GOT3 (cell line): ENCODE results near the gene NCAPD2.
"Not testable (repeated sequence)": the region's sequence is repeated elsewhere in the genome, so short reads cannot be mapped to it uniquely, and the experiment has no call there.

Source experiments
- DNase-seq: peaks from one replicate; lab custom pipeline; 2025; ENCODE audit warnings: mixed read lengths; lab: John Stamatoyannopoulos, UW

Gene NCAPD2

DNA sequence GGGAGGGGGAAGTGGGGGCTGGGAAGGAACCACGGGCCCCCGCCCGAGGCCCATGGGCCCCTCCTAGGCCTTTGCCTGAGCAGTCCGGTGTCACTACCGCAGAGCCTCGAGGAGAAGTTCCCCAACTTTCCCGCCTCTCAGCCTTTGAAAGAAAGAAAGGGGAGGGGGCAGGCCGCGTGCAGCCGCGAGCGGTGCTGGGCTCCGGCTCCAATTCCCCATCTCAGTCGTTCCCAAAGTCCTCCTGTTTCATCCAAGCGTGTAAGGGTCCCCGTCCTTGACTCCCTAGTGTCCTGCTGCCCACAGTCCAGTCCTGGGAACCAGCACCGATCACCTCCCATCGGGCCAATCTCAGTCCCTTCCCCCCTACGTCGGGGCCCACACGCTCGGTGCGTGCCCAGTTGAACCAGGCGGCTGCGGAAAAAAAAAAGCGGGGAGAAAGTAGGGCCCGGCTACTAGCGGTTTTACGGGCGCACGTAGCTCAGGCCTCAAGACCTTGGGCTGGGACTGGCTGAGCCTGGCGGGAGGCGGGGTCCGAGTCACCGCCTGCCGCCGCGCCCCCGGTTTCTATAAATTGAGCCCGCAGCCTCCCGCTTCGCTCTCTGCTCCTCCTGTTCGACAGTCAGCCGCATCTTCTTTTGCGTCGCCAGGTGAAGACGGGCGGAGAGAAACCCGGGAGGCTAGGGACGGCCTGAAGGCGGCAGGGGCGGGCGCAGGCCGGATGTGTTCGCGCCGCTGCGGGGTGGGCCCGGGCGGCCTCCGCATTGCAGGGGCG lies 40.2 kb downstream of the NCAPD2 start, which contains the start of gene GAPDH:
TSS of gene GAPDH (plus strand) at position 595 of the 772 bp plus-strand sequence. CDS start 316 bp downstream, outside the sequence.
- peak; percentile 94 for DNase-seq

GRCh38 chr12:6534695-6534944 lies 40.7 kb downstream of the NCAPD2 start:
- no peak for DNase-seq

GRCh38 chr12:6534945-6535696 lies 41.2 kb downstream of the NCAPD2 start:
- DNase-seq = no peak

DNA sequence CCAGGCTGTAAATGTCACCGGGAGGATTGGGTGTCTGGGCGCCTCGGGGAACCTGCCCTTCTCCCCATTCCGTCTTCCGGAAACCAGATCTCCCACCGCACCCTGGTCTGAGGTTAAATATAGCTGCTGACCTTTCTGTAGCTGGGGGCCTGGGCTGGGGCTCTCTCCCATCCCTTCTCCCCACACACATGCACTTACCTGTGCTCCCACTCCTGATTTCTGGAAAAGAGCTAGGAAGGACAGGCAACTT lies 41.7 kb downstream of the NCAPD2 start:
- DNase-seq = no peak

DNA sequence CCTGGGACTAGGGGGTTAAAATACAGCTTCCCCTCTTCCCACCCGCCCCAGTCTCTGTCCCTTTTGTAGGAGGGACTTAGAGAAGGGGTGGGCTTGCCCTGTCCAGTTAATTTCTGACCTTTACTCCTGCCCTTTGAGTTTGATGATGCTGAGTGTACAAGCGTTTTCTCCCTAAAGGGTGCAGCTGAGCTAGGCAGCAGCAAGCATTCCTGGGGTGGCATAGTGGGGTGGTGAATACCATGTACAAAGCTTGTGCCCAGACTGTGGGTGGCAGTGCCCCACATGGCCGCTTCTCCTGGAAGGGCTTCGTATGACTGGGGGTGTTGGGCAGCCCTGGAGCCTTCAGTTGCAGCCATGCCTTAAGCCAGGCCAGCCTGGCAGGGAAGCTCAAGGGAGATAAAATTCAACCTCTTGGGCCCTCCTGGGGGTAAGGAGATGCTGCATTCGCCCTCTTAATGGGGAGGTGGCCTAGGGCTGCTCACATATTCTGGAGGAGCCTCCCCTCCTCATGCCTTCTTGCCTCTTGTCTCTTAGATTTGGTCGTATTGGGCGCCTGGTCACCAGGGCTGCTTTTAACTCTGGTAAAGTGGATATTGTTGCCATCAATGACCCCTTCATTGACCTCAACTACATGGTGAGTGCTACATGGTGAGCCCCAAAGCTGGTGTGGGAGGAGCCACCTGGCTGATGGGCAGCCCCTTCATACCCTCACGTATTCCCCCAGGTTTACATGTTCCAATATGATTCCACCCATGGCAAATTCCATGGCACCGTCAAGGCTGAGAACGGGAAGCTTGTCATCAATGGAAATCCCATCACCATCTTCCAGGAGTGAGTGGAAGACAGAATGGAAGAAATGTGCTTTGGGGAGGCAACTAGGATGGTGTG lies 42.3 kb downstream of the NCAPD2 start:
- no peak for DNase-seq

GRCh38 chr12:6536894-6537579 lies 43.1 kb downstream of the NCAPD2 start:
- DNase-seq = no peak

GRCh38 chr12:6537580-6538419 lies 43.9 kb downstream of the NCAPD2 start:
- not testable (repeated sequence) for DNase-seq

DNA sequence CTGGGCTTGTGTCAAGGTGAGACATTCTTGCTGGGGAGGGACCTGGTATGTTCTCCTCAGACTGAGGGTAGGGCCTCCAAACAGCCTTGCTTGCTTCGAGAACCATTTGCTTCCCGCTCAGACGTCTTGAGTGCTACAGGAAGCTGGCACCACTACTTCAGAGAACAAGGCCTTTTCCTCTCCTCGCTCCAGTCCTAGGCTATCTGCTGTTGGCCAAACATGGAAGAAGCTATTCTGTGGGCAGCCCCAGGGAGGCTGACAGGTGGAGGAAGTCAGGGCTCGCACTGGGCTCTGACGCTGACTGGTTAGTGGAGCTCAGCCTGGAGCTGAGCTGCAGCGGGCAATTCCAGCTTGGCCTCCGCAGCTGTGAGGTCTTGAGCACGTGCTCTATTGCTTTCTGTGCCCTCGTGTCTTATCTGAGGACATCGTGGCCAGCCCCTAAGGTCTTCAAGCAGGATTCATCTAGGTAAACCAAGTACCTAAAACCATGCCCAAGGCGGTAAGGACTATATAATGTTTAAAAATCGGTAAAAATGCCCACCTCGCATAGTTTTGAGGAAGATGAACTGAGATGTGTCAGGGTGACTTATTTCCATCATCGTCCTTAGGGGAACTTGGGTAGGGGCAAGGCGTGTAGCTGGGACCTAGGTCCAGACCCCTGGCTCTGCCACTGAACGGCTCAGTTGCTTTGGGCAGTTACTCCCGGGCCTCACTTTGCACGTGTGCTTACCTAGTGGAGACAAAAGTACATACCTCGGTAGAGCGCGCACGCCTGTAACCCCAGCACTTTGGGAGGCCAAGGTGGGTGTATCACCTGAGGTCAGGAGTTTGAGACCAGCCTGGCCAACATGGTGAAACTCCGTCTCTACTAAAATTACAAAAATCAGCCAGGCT lies 44.8 kb downstream of the NCAPD2 start:
- no peak for DNase-seq

DNA sequence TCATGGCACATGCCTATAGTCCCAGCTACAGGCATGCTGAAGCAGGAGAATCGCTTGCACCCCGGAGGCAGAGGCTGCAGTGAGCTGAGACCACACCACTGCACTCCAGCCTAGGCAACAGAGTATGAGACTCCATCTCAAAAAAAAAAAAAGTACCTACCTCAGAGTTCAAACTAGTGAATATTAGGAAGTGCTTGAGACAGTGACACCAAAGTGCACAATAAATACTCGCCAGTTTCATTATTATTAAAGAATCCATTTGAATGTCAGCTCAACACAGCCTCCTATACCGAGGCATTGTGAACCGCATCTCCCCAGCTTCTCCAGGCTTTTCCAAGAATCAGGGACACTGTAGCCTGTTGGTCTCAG lies 45.4 kb downstream of the NCAPD2 start:
- no peak for DNase-seq

DNA sequence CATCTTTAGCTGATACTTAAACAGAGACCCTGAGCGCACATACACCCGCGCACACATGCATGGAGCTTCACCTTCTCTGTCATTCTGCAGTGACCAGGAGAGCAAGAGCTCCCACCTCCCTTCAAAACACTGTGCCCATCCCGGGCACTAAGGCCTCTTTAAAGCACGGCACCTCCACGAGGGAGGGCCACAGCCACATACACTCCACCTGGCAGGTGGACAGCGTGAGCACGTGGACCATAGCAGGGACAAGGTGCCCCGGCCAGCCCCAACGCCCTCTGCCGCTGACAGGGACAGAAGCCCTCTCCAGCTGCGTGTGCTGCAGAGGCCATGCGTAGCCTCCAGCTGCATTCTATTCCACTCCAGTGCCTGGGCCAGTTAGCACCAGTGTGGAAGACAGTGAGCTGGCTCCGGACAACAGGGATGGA lies 45.8 kb downstream of the NCAPD2 start:
- DNase-seq = no peak

DNA sequence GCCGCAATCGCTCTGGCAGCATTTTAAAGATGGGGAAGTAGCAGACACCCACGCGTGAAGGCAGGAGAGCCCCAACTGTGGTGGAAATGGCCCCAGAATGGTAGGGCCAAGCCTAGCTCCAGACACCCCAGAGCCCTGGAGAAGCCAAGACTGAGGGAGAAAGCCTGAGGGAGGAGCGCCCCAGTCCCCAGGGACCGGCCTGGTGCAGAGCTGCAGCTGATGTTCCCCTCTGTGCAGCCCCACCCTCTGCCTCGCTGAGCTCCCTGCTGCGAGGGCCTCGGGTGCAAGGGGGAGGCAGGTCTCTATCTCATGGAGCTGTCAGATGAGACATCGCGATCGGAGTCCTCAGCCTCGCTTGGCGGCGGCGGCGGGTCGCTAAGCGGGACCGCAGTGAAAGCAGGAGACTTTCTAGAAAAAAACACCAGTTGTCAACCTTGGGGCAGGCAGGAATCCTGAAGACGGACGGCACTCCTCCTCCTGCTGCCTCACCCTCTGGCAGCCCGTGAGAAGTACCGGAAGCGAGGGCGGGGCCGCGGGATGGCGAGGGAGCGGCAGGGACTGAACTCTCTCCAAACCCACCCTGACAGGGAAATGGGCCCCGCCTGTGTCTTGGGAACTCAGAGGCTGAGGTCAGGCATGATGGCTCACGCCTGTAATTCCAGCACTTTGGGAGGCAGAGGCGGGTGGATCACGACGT lies 46.4 kb downstream of the NCAPD2 start:
- DNase-seq = no peak

GRCh38 chr12:6541371-6542165 lies 47.7 kb downstream of the NCAPD2 start:
- DNase-seq = no peak

- DNase-seq = no peak
Observed at GRCh38 chr12:6542209-6543009, 48.5 kb downstream of the NCAPD2 start.

DNA sequence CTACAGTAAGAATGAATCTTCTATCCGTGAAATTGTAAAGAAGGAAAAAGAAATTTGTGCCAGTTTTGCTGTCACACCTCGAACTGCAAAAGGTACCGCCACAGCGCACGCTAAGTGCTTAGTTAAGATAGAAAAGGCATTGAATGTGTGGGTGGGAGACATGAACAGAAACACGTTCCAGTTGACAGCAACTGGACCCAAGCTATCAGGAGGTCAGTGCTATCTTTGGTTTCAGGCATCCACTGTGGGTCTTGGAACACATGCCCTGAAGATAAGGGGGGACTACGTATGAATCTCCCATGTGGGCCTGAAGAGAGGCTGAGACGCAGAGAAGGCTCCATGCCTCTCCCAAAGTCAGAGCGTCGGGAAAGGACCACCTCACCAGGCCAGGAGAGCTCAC lies 52.1 kb downstream of the NCAPD2 start:
- DNase-seq = no peak

- no peak for DNase-seq
Observed at GRCh38 chr12:6547566-6547965, 53.7 kb downstream of the NCAPD2 start.

DNA sequence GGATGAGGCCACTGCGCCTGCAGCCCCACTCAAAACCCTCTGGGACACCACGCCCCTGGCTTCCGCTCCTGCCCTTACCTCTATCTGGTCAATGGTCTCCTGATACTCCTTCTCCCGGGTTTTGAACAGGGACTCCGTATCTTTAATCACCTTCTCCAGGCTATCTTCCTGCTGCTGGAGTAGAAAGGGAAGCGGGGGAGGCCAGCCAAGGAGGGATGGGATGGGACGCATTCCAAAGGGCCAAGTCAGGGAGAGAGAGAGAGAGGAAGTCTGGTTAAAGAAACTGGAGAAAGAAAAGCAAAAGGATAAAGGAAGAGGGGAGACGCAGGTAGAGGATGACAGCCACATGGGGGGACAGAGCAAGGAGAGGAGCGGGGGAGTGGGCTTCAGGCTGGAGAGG lies 54.1 kb downstream of the NCAPD2 start:
- no peak for DNase-seq

DNA sequence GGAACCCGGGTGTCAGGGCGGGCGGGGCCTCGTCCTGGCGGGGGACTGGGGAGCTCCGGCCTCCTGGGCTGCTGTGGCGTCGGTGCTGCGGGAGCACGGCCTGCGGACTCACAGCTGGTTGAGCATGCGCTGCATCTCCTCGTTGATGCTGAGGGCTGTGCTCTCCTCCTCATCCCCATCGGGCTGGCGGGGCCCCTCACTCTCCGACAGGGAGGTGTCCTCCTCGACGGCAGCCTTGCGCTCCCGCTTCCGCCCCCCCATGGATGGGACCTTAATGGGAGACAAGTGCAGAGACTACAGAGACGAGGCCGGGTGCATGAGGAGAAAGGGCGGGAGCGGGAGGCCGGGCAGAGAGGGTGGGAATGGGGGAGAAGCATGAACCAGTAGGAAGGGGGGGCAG lies 54.7 kb downstream of the NCAPD2 start:
- DNase-seq = no peak
